GM12878 (cell line): ENCODE results near the gene PMM2. TPM values are rescaled to one million over a fixed set of nuclear protein-coding genes. Genes with fewer than 3 reads are reported as not detected.
"Not testable (repeated sequence)": the region's sequence is repeated elsewhere in the genome, so short reads cannot be mapped to it uniquely, and the experiment has no call there.

Source experiments
- ATAC-seq: fragments of 200-7000 bp; cut with Tn5 transposase; 3 replicates; pipeline ENCODE4 v1.9.1; 2020; ENCODE audit warnings: mild to moderate bottlenecking, moderate library complexity
- BruUV-seq: library from RNA; stranded (reverse); fragments of 400-500 nt; replicated peaks from 2 replicates; lab custom pipeline; 2021; lab: Mats Ljungman, UMichigan
- CTCF ChIA-PET: fragments of 300-600 bp; sonication (Branson Sonifier 250); formaldehyde crosslinking; extraction: SDS; loops from one replicate; lab custom pipeline; 2021; ENCODE audit warnings: inconsistent platforms; lab: Yijun Ruan, JAX
- POLR2A ChIA-PET: fragments of 350-600 bp; formaldehyde crosslinking; extraction: SDS; loops from one replicate; lab custom pipeline; 2021; ENCODE audit warnings: inconsistent platforms; lab: Charles Lee
- RAD21 ChIA-PET: fragments of 300-600 bp; sonication (Branson Sonifier 250); formaldehyde crosslinking; loops from one replicate; lab custom pipeline; 2023; ENCODE audit warnings: antibody characterized with exemption; ENCODE audit not compliant: unreplicated experiment; lab: Charles Lee
- SMC1A ChIA-PET: fragments of 300-600 bp; sonication (Branson Sonifier 250); formaldehyde crosslinking; loops from one replicate; lab custom pipeline; 2023; ENCODE audit not compliant: unreplicated experiment, uncharacterized antibody; lab: Charles Lee
- DNase-seq: peaks from one replicate; pipeline ENCODE4 v3.0.0-alpha.2; 2011; ENCODE audit warnings: low read depth, low spot score
- FAIRE-seq: peaks from 3 replicates; lab custom pipeline; 2011; peaks lifted over from hg19 to GRCh38; lab: Jason Lieb, UNC
- H2AFZ ChIP-seq: 2 replicates; pipeline ENCODE4 v1.6.0; 2011; ENCODE audit warnings: low read depth, low read length, control low read depth; ENCODE audit not compliant: control insufficient read depth
- H3K27ac ChIP-seq: 2 replicates; pipeline ENCODE4 v1.5.1; 2011; ENCODE audit warnings: control low read depth; ENCODE audit not compliant: control insufficient read depth, insufficient read depth
- H3K27me3 ChIP-seq, 2 experiments: replicated peaks in 1 of 2; 2 replicates each; pipeline versions ENCODE4 v1.6.0 to v1.6.1; 2011; ENCODE audit warnings: low read length in 1 of 2; ENCODE audit not compliant: control insufficient read depth in 2 of 2, insufficient read depth in 2 of 2
- H3K36me3 ChIP-seq, 2 experiments: 2 replicates each; pipeline ENCODE4 v1.5.1; 2011; ENCODE audit warnings: low read length in 1 of 2; ENCODE audit not compliant: control insufficient read depth in 2 of 2, insufficient read depth in 2 of 2
- H3K4me1 ChIP-seq: 2 replicates; pipeline ENCODE4 v1.6.1; 2011; ENCODE audit warnings: mild to moderate bottlenecking, low read length, moderate library complexity, mixed read lengths; ENCODE audit not compliant: control insufficient read depth, insufficient read depth
- H3K4me2 ChIP-seq: 2 replicates; pipeline ENCODE4 v1.6.0; 2011; ENCODE audit warnings: control low read depth; ENCODE audit not compliant: control insufficient read depth, insufficient read depth
- H3K4me3 ChIP-seq: fragments of 200-600 bp; sonication (generic); 2 replicates; pipeline ENCODE4 v1.5.1; 2016
- H3K79me2 ChIP-seq: 2 replicates; pipeline ENCODE4 v1.6.0; 2011; ENCODE audit warnings: low read length; ENCODE audit not compliant: control insufficient read depth, insufficient read depth
- H3K9ac ChIP-seq: 2 replicates; pipeline ENCODE4 v1.8.0; 2011; ENCODE audit warnings: low read length, control low read depth, mixed read lengths; ENCODE audit not compliant: control insufficient read depth, insufficient read depth
- H3K9me3 ChIP-seq: replicated peaks from 3 replicates; pipeline ENCODE4 v1.5.1; 2011; ENCODE audit warnings: mild to moderate bottlenecking, low read length; ENCODE audit not compliant: control insufficient read depth, insufficient read depth
- H4K20me1 ChIP-seq: 2 replicates; pipeline ENCODE4 v1.6.0; 2011; ENCODE audit not compliant: control insufficient read depth, insufficient read depth
- IKZF1 ChIP-seq: fragments of 450-650 bp; conservative IDR thresholded peaks from 2 replicates; pipeline ENCODE4 v1.6.1; 2017; ENCODE audit warnings: antibody characterized with exemption, mild to moderate bottlenecking
- MEF2B ChIP-seq: fragments of 450-650 bp; IDR thresholded peaks from 2 replicates; pipeline ENCODE4 v1.6.1; 2018; ENCODE audit warnings: mild to moderate bottlenecking, moderate library complexity; ENCODE audit not compliant: partially characterized antibody, poor library complexity, severe bottlenecking
- PAX5 ChIP-seq: IDR thresholded peaks from 2 replicates; pipeline ENCODE4 v1.6.1; 2011; ENCODE audit warnings: low read depth, low read length, borderline replicate concordance
- PML ChIP-seq: IDR thresholded peaks from 2 replicates; pipeline ENCODE4 v1.6.1; 2012; ENCODE audit warnings: low read length, inconsistent platforms
- RAD21 ChIP-seq: IDR thresholded peaks from 2 replicates; pipeline ENCODE4 v1.6.1; 2011; ENCODE audit warnings: mild to moderate bottlenecking, low read depth, low read length, moderate library complexity; ENCODE audit not compliant: insufficient read depth
- ZNF217 ChIP-seq: fragments of 450-650 bp; IDR thresholded peaks from 2 replicates; pipeline ENCODE4 v1.6.1; 2017; ENCODE audit warnings: antibody characterized with exemption, mild to moderate bottlenecking
- WGBS: methylation state at CpG from one replicate; pipeline ENCODE4 v1.1.6; 2016; ENCODE audit warnings: low lambda C conversion rate; ENCODE audit not compliant: insufficient replicate concordance, insufficient coverage; ENCODE audit errors: missing lambda C conversion rate; 5-methylcytosine and 5-hydroxymethylcytosine counted together
- in situ Hi-C: fragments of 300-500 bp; cut with MboI; formaldehyde crosslinking; loops from 9 replicates; pipeline ENCODE4 v1.14.3; 2018; ENCODE audit warnings: mixed read lengths
- intact Hi-C: fragments of 100-400 bp; cut with micrococcal nuclease; formaldehyde crosslinking; loops from one replicate; pipeline ENCODE4 v1.14.2; 2022; ENCODE audit not compliant: unreplicated experiment
- polyA plus RNA-seq, 11 experiments: library from polyadenylated mRNA; depleted of rRNA in 4 of 11; unstranded in 6 of 11; stranded (reverse) in 5 of 11; fragments of >200 nt; fragmentation: Nextera tagmentation in 4 of 11; fragmentation: Illumina TruSeq in 1 of 11; extraction: Ambion mirVana in 4 of 11; extraction: Trizol in 1 of 11; gene quantifications; 1 replicate in 1 of 11; 2 replicates in 10 of 11; pipeline versions ENCODE4 v1.2.1 to v1.2.3, GENCODE V29; 2011 to 2016; ENCODE audit warnings: inconsistent platforms in 2 of 11, missing spikeins in 2 of 11, low read depth in 1 of 11
- total RNA-seq, 4 experiments: library from RNA; depleted of rRNA in 3 of 4; stranded (reverse); fragments of >200 nt in 3 of 4; fragmentation: Illumina TruSeq in 1 of 4; extraction: Trizol in 1 of 4; gene quantifications; 2 replicates each; pipeline versions ENCODE4 v1.2.1 to v1.2.3, GENCODE V29; 2013 to 2021
- TF ChIP-seq, protein P1 (sequence below): fragments of 450-650 bp; IDR thresholded peaks from 2 replicates; pipeline ENCODE4 v1.6.1; 2016; ENCODE audit warnings: mild to moderate bottlenecking, moderate library complexity, borderline replicate concordance
- TF ChIP-seq, protein P2 (sequence below): fragments of 450-650 bp; IDR thresholded peaks from 2 replicates; pipeline ENCODE4 v1.6.1; 2014; ENCODE audit warnings: mild to moderate bottlenecking

The PMM2 gene
- total and polyA plus RNA-seq, 10 of the 15 experiments (the other 5 are each of a cell fraction or from before 2014, with no cell fraction given): 22.6 to 69.4 (median 52.3) TPM

DNA sequence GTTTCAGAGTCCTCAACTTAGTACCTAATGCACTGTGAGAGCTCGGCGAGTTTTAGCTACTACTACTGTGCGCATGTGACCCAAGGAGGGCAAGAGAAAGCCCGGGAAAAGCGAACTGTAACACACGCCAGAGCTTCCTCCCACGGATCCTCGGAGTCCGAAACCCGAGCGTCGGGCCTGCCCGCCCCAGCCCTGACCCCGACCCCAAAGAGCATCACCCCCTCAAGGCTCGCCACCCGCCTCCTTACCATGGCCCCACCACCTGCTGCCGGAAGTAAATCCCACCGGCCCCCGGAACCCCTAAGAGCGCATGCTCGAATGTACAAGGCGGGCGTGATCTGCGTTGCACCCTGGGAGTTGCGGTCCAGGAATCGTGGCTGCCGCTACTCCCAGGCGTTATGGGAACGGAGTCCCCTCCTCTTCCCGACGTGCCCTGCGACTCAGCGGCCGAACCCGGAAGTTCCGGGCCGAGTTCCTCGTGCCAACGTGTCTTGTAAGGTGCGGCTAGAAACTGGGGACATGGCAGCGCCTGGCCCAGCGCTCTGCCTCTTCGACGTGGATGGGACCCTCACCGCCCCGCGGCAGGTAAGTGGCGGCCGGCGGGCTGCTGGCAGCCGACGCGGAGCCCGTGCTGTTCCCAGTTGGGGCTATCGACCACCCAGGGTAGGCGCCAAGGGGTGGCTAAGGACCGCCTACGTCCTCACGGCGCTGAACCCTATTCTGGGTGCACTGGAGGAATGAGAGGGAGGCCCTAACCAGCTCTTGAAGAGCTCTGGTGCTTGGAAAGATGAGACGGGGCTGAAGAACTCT, at the start of gene PMM2, which contains the start of gene TMEM186 (continued):
- TF ChIP-seq, protein P1, sequence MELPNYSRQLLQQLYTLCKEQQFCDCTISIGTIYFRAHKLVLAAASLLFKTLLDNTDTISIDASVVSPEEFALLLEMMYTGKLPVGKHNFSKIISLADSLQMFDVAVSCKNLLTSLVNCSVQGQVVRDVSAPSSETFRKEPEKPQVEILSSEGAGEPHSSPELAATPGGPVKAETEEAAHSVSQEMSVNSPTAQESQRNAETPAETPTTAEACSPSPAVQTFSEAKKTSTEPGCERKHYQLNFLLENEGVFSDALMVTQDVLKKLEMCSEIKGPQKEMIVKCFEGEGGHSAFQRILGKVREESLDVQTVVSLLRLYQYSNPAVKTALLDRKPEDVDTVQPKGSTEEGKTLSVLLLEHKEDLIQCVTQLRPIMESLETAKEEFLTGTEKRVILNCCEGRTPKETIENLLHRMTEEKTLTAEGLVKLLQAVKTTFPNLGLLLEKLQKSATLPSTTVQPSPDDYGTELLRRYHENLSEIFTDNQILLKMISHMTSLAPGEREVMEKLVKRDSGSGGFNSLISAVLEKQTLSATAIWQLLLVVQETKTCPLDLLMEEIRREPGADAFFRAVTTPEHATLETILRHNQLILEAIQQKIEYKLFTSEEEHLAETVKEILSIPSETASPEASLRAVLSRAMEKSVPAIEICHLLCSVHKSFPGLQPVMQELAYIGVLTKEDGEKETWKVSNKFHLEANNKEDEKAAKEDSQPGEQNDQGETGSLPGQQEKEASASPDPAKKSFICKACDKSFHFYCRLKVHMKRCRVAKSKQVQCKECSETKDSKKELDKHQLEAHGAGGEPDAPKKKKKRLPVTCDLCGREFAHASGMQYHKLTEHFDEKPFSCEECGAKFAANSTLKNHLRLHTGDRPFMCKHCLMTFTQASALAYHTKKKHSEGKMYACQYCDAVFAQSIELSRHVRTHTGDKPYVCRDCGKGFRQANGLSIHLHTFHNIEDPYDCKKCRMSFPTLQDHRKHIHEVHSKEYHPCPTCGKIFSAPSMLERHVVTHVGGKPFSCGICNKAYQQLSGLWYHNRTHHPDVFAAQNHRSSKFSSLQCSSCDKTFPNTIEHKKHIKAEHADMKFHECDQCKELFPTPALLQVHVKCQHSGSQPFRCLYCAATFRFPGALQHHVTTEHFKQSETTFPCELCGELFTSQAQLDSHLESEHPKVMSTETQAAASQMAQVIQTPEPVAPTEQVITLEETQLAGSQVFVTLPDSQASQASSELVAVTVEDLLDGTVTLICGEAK: peak; percentile 93
- TF ChIP-seq ZNF217: no peak
- TF ChIP-seq PML: peak; percentile 87
- TF ChIP-seq PAX5: peak; percentile 33; the same call in 1 of the 2 replicates
- no peak for TF ChIP-seq RAD21
- peak; percentile 29 for TF ChIP-seq MEF2B
- TF ChIP-seq, protein P2, sequence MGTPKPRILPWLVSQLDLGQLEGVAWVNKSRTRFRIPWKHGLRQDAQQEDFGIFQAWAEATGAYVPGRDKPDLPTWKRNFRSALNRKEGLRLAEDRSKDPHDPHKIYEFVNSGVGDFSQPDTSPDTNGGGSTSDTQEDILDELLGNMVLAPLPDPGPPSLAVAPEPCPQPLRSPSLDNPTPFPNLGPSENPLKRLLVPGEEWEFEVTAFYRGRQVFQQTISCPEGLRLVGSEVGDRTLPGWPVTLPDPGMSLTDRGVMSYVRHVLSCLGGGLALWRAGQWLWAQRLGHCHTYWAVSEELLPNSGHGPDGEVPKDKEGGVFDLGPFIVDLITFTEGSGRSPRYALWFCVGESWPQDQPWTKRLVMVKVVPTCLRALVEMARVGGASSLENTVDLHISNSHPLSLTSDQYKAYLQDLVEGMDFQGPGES: no peak
- peak; percentile 92 for TF ChIP-seq IKZF1

- not testable (repeated sequence) for H3K4me3 ChIP-seq, FAIRE-seq
Observed at GRCh38 chr16:8748944-8749343, 48.7 kb upstream of the PMM2 start.

More at GRCh38 chr16:8748944-8749343, 48.7 kb upstream of the PMM2 start:
- SMC1A ChIA-PET, DNase-seq, H2AFZ ChIP-seq, H3K27me3 ChIP-seq, intact Hi-C loops, H3K79me2 ChIP-seq, H3K4me1 ChIP-seq, POLR2A ChIA-PET, H3K4me2 ChIP-seq, RAD21 ChIA-PET, H3K9me3 ChIP-seq, CTCF ChIA-PET, H4K20me1 ChIP-seq, H3K9ac ChIP-seq, ATAC-seq, BruUV-seq, H3K27ac ChIP-seq, H3K36me3 ChIP-seq: not testable (repeated sequence)
- in situ Hi-C loops: loop anchor here (25.0 kb wide), 1 partner anchor 362 kb away; no protein-coding TSS in a partner anchor
- 33% methylated on average over 6 of the region's 9 CpGs for WGBS
